Mucosa of descending colon (tissue), 3 donors: ENCODE results near the gene ELK1. TPM values are rescaled to one million over a fixed set of nuclear protein-coding genes. Genes with fewer than 3 reads are reported as not detected.
A peak's percentile ranks its signal among the peaks of the same experiment; 100 is the strongest.

Experiments used
- ATAC-seq: fragments of 200-7000 bp; cut with Tn5 transposase; one replicate; pipeline ENCODE4 v1.9.1; 2020; ENCODE audit warnings: mild to moderate bottlenecking, moderate library complexity
- DNase-seq, 3 donors: peaks; one replicate each; pipeline ENCODE4 v3.0.0-alpha.2; 2020
- H3K36me3 ChIP-seq: fragments of 200-600 bp; one replicate; pipeline ENCODE4 v1.8.0; 2021; ENCODE audit warnings: low read depth, mild to moderate bottlenecking
- H3K4me1 ChIP-seq: fragments of 200-600 bp; one replicate; pipeline ENCODE4 v1.8.0; 2021; ENCODE audit warnings: low read depth, mild to moderate bottlenecking
- H3K4me3 ChIP-seq: fragments of 200-600 bp; one replicate; pipeline ENCODE4 v1.8.0; 2021; ENCODE audit warnings: mild to moderate bottlenecking
- H3K9me3 ChIP-seq: fragments of 200-600 bp; one replicate; pipeline ENCODE4 v1.8.0; 2021; ENCODE audit warnings: mild to moderate bottlenecking
- intact Hi-C, 2 donors: fragments of 100-400 bp; cut with DNase I in 1 of 2; cut with micrococcal nuclease in 1 of 2; formaldehyde crosslinking; loops; one replicate each; pipeline versions ENCODE4 v1.11.0 to v1.11.1; 2022; cut with DNase I, micrococcal nuclease
- total RNA-seq, 3 donors: library from RNA; stranded (reverse); fragmentation: NEBNext Ultra II Directional in 2 of 3; extraction: Animal tissue kit (Norgen Biotek cat#: 25700) in 2 of 3; gene quantifications; one replicate each; pipeline versions ENCODE4 v1.2.1 to v1.2.4, GENCODE V29; 2021 to 2023
- TF ChIP-seq, protein P1 (sequence below): fragments of 200-600 bp; IDR thresholded peaks from one replicate; pipeline ENCODE4 v1.8.0; 2022; ENCODE audit warnings: antibody characterized with exemption, mild to moderate bottlenecking
- donor health status: DM: no; HTN: no; CAD: no; lungs with moderate emphysema.
- donor health status: DM: no; HTN: no; CAD: no.
- donor health status: DM: no; HTN: yes; CAD: no.

ELK1 gene
- total RNA-seq, 3 donors from 2014 or later, result 24.5 to 28.2 (median 25.8) TPM

DNA sequence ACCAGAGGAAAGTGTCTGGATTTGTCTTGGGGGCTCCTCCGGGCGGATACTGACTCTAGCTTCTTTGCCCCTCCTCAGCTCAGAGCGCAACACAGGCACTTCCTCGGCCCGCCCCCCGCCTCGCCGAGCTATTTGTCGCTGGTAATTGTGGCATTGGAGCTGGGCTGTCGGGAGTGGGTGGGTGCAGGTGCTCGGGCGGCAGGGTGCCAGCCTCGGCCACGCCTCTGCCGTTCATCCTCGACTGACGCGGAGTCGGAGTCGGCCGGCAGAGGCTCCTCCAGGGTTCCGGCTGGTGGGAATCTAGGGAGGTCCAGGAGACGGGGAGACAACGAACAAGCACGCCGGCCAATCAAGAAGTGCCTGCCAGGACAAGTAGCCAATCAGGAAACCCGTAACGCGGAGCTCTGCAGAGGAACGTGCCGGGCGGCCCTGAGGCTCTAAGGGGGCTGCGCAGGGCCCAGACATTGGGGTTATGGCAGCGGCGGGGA, 26.8 kb downstream of the ELK1 start:
- TF ChIP-seq, protein P1, sequence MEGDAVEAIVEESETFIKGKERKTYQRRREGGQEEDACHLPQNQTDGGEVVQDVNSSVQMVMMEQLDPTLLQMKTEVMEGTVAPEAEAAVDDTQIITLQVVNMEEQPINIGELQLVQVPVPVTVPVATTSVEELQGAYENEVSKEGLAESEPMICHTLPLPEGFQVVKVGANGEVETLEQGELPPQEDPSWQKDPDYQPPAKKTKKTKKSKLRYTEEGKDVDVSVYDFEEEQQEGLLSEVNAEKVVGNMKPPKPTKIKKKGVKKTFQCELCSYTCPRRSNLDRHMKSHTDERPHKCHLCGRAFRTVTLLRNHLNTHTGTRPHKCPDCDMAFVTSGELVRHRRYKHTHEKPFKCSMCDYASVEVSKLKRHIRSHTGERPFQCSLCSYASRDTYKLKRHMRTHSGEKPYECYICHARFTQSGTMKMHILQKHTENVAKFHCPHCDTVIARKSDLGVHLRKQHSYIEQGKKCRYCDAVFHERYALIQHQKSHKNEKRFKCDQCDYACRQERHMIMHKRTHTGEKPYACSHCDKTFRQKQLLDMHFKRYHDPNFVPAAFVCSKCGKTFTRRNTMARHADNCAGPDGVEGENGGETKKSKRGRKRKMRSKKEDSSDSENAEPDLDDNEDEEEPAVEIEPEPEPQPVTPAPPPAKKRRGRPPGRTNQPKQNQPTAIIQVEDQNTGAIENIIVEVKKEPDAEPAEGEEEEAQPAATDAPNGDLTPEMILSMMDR, result no peak
- Histone ChIP-seq H3K36me3 (no peaks in the 10 kb centered on the region), H3K9me3 (no peaks in the 10 kb centered on the region), H3K4me1 (no peaks in the 10 kb centered on the region), H3K4me3 (no peak overlapping the region)
- ATAC-seq, result peak; percentile 47
- DNase-seq, result peak; percentile 23 to 64 (median 42)
- intact Hi-C loops, result no loop called here

DNA sequence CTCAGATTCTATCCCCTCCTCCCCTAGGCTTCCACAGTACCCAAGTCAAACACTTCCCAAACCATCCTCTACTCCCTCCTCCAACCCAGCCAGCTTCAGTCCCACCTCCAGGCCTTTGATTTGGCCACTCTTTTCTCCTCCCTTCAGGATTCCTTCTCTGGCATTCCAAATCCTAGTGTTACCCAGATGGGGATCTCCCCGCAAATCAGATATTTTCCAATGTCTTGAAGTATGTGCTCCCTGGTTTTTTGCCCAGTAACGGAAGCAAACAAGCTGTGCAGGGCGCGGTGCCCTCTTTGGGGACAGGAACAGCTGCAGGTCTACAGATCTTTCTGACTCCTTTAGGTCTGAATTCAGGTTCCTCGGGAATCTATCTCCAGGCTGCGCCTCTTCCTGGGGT, 28.5 kb downstream of the ELK1 start:
- TF ChIP-seq, protein P1, result no peak
- intact Hi-C loops, result no loop called here
- DNase-seq, result no peak
- Histone ChIP-seq H3K9me3 (no peaks in the 10 kb centered on the region), H3K4me3 (no peak overlapping the region), H3K4me1 (no peaks in the 10 kb centered on the region), H3K36me3 (no peaks in the 10 kb centered on the region)
- ATAC-seq, result no peak

DNA sequence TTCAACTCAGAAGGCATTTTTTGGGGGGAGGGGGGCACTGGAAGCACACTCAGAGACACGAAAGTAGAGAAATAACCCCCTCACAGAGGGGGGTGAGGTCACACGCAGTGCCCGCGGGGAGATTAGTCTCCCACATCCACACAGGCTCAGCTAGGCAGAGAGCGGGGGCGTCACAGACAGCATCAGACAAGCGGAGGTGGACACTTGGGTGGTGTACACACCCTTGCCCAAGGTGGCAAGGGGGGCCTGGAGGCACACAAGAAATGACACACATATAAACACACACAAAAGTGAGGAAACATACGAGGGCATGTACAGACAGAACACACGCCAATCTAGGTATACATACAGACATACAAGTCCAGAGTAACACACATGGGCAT, 30.1 kb downstream of the ELK1 start:
- Histone ChIP-seq H3K4me3 (no peak overlapping the region), H3K36me3 (no peaks in the 10 kb centered on the region), H3K9me3 (no peaks in the 10 kb centered on the region), H3K4me1 (no peaks in the 10 kb centered on the region)
- TF ChIP-seq, protein P1, result no peak
- ATAC-seq, result no peak
- no peak for DNase-seq
- intact Hi-C loops, result no loop called here

DNA sequence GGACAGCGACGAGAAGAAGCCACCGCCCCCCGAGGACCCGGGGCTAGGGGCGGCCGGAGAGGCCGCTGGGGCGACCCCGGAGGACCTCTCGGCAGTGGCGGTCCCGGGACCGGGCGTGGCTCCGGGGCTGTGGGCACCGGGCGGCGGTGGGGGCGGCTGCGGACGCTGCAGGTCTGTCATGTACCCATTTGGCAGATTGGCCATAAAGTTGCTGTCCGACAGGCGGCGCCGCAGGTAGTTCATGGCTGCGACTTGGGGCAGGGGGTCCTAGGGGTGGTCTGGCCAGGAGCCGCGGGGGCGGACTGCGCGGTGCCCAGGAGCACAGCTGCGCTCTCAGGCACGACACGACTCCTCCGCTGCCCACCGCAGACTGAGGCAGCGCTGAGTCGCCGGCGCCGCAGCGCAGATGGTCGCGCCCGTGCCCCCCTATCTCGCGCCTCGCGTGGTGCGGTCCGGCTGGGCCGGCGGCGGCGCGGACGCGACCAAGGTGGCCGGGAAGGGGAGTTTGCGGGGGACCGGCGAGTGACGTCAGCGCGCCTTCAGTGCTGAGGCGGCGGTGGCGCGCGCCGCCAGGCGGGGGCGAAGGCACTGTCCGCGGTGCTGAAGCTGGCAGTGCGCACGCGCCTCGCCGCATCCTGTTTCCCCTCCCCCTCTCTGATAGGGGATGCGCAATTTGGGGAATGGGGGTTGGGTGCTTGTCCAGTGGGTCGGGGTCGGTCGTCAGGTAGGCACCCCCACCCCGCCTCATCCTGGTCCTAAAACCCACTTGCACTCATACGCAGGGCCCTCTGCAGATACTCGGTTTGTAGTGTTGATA, 30.7 kb downstream of the ELK1 start, which contains the start of gene SYN1:
TSS of gene SYN1 (minus strand) at position 372 of the 817 bp plus-strand sequence. CDS start at position 243, 129 bp downstream.
- Histone ChIP-seq H3K4me3 (no peak within 1 kb of the TSS), H3K4me1 (no peaks in the 10 kb centered on the region), H3K36me3 (no peaks in the 10 kb centered on the region), H3K9me3 (no peaks in the 10 kb centered on the region)
- ATAC-seq (peak; percentile 93), DNase-seq (peak; percentile 70 to 82 (median 77))
- TF ChIP-seq, protein P1, result no peak
- intact Hi-C loops, result no loop called here

DNA sequence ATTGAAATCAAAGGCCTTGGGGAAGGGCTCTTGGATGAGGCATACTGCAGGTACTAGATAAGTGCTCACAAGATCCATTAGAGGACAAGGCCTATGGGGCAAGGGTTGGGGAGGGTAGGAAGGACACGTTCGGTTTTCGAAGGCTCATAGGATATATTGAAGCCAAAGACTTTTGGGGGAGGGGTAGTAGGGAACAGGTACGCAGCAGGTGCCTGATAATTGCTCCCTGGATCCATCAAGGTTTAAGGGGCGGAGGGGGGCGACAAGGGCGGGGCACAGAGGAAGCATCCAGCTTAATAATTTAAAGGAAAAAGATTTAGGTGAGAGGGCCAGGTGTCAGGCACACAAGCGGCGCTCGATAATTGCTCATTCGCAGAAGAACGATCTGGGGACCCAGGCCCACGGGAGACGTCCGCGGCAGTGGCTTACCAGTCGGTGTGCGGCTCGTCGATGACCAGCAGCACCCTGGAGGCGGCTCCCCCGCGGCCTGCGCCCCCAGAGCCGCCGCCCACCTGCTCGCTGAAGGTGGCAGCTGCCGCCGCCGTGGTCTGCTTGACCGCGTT, 31.4 kb downstream of the ELK1 start:
- ATAC-seq (no peak), DNase-seq (no peak)
- Histone ChIP-seq H3K36me3 (no peaks in the 10 kb centered on the region), H3K4me1 (no peaks in the 10 kb centered on the region), H3K9me3 (no peaks in the 10 kb centered on the region), H3K4me3 (no peak overlapping the region)
- TF ChIP-seq, protein P1, result no peak
- intact Hi-C loops, result no loop called here
